ENCODE measurements around the gene TTLL9. TPM values are rescaled to one million over a fixed set of nuclear protein-coding genes. Genes with fewer than 3 reads are reported as not detected.

TTLL9 gene
- total and polyA plus RNA-seq, 2 of the 13 experiments (the other 11 are each of a cell fraction or from before 2014, with no cell fraction given), result not detected

GRCh38 chr20:31822421-31823330 lies 47.8 kb upstream of the TTLL9 start (continued):
- TF ChIP-seq ZNF44 (CRISPR knock-in tag; IDR thresholded peaks at IDR 0.05) (no peak), MTA1 (CRISPR knock-in tag; IDR thresholded peaks at IDR 0.05; ENCODE audit: borderline replicate concordance) (no peak), SP4 (CRISPR knock-in tag; IDR thresholded peaks at IDR 0.05) (peak; percentile 64; the same call in 1 of the 2 replicates)

DNA sequence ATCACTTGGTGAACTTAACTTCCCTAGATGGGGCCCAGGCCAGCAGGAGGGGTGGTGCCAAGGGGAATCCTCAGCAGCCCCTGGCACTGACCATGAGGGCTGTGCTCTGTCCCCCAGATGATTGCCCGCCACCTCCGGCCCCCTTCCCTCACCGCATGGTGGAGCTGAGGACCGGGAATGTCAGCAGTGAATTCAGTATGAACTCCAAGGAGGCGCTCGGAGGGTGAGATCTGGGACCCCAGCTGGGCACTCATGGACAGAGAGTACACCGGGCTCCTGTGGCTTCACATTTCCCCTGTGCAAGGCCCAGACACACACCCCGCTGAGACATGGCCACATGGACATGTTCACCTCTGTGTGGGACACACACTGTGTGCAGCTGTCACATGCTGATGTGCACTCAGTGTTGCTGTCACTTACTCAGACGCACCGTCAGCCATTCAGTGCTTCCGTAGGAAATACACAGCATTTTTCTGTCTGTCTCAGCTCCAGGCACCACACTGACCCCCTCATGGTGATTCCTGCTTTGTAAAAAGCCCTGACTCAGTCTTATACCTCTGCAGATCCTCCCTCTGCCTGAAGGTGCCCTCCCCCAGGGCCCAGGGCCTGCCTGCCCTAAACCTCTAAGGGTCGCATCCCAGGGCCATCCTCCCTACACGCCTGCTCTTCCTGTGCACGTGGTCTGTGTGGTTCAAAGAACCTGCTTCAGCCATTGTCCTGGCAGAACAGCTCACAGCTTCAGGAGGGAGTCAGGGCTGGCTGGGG lies 46.9 kb upstream of the TTLL9 start:
- TF ChIP-seq SIN3A (IDR thresholded peaks at IDR 0.05; ENCODE audit: borderline replicate concordance, low read depth, low read length) (no peak), HOXA9 (CRISPR knock-in tag; IDR thresholded peaks at IDR 0.05; ENCODE audit: borderline replicate concordance) (no peak), RFX1 (IDR thresholded peaks at IDR 0.05) (no peak), ZNF263 (CRISPR knock-in tag; IDR thresholded peaks at IDR 0.05) (peak; percentile 86), NFIB (CRISPR knock-in tag; IDR thresholded peaks at IDR 0.05; ENCODE audit: borderline replicate concordance) (0 out of 2 replicates have a peak, but pooled peaks have one; percentile 40), ZNF598 (CRISPR knock-in tag; IDR thresholded peaks at IDR 0.05; ENCODE audit: borderline replicate concordance) (0 out of 2 replicates have a peak, but pooled peaks have one; percentile 0), ZNF776 (CRISPR knock-in tag; IDR thresholded peaks at IDR 0.05) (0 out of 2 replicates have a peak, but pooled peaks have one; percentile 2), ZNF782 (CRISPR knock-in tag; IDR thresholded peaks at IDR 0.05; ENCODE audit: borderline replicate concordance) (0 out of 2 replicates have a peak, but pooled peaks have one; percentile 15), ZNF225 (CRISPR knock-in tag; IDR thresholded peaks at IDR 0.05) (0 out of 2 replicates have a peak, but pooled peaks have one; percentile 15)
- H3K9me3 ChIP-seq (ENCODE audit: low read length), result no peaks in the 10 kb centered on the region
- no TSS peak for BruUV-seq (replicated peaks)
- no peaks in the 10 kb centered on the region for H3K79me2 ChIP-seq (ENCODE audit: insufficient read depth, low read length)
- WGBS (ENCODE audit: low lambda C conversion rate), result 27% methylated on average over 12 of the region's 14 CpGs
- ATAC-seq (peak; percentile 11), FAIRE-seq (no peak), DNase-seq (ENCODE audit: low spot score) (no peak)
- H3K27ac ChIP-seq (ENCODE audit: extremely low read length, insufficient read depth, low read length), result no peak overlapping the region
- intact Hi-C loops (cut with micrococcal nuclease; ENCODE audit: unreplicated experiment), result loop anchor here (1.0 to 10.0 kb wide), 2 partner anchors 131 to 208 kb away; partner anchors contain the start of gene PDRG1
- H4K20me1 ChIP-seq (ENCODE audit: insufficient read depth, low read length), result no peaks in the 10 kb centered on the region
- H2AFZ ChIP-seq (ENCODE audit: low read length), result no peak overlapping the region
- H3K36me3 ChIP-seq (replicated peaks in 1 of 2; ENCODE audit: control insufficient read depth in 1 of 2, insufficient read depth in 2 of 2, low read length in 2 of 2), result no peaks in the 10 kb centered on the region
- in situ Hi-C loops (cut with HindIII; ENCODE audit: extremely low pct_ligation_motif_present, low pct_unique_long_range_greater_than_20kb), result loop anchor here (5.0 to 10.0 kb wide), 2 partner anchors 209 to 271 kb away; no protein-coding TSS in a partner anchor
- POLR2A ChIA-PET, result interaction anchor here (0.9 kb wide), 1 partner anchor 128 kb away, joined by 4 read pairs; the partner anchor contains the start of gene PDRG1
- H3K9ac ChIP-seq (ENCODE audit: insufficient read depth, low read depth, low read length), result no peak overlapping the region
- H3K27me3 ChIP-seq (ENCODE audit: control insufficient read depth in 1 of 2, insufficient read depth in 2 of 2, low read length in 2 of 2), result peaks cover 12 to 67% of the 10 kb centered on the region in 2 experiments
- H3K4me2 ChIP-seq (ENCODE audit: low read depth, low read length), result no peak overlapping the region
- 0 out of 2 replicates have a peak, but pooled peaks cover 7% of the 10 kb centered on the region for H3K4me1 ChIP-seq (ENCODE audit: insufficient read depth, low read length)
- H3K4me3 ChIP-seq (replicated peaks in 1 of 3; ENCODE audit: insufficient read depth in 1 of 3, low read depth in 2 of 3, low read length in 3 of 3), result no peak overlapping the region
- CTCF ChIA-PET (ENCODE audit: low intra/inter-chr PET ratio, low total read pairs), result interaction anchor here (1.4 to 4.8 kb wide), 6 partner anchors 10 to 268 kb away, joined by 7 to 70 read pairs (median 9); partner anchors contain the start of genes FOXS1 and PDRG1

Measured in HepG2 (cell line).